ENCODE data around the gene TTYH1.

DNA sequence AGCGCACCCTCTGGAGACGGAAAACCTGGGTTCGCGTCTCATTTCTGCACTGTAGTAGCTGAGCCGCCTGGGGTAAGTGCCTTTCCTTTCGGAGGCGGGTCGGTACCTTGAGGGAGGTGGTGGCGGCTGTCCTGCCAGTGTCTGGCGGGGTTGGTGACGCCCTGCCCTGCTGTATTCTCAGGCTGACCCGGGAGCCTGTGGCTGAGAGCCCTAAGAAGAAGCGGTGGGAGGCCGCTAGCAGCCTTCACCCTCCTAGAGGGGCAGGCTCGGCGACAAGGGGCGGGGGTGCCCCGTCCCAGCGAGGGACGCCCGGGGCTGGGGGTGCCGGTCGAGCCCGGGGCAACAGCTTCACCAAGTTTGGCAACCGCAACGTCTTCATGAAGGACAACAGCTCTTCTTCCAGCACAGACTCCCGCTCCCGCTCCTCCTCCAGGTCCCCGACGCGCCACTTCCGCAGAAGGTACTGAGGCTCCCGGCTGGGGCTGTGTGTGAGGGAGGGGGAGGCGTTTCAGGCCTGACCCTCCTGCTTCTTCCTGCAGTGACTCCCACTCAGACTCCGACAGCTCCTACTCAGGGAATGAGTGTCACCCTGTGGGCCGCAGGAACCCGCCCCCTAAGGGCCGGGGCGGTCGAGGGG is 40.6 kb downstream of the TTYH1 start:
- TF ChIP-seq, protein P1, sequence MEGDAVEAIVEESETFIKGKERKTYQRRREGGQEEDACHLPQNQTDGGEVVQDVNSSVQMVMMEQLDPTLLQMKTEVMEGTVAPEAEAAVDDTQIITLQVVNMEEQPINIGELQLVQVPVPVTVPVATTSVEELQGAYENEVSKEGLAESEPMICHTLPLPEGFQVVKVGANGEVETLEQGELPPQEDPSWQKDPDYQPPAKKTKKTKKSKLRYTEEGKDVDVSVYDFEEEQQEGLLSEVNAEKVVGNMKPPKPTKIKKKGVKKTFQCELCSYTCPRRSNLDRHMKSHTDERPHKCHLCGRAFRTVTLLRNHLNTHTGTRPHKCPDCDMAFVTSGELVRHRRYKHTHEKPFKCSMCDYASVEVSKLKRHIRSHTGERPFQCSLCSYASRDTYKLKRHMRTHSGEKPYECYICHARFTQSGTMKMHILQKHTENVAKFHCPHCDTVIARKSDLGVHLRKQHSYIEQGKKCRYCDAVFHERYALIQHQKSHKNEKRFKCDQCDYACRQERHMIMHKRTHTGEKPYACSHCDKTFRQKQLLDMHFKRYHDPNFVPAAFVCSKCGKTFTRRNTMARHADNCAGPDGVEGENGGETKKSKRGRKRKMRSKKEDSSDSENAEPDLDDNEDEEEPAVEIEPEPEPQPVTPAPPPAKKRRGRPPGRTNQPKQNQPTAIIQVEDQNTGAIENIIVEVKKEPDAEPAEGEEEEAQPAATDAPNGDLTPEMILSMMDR (IDR thresholded peaks at IDR 0.05; ENCODE audit: insufficient read depth, low read length) = no peak
- TF ChIP-seq, protein P2, sequence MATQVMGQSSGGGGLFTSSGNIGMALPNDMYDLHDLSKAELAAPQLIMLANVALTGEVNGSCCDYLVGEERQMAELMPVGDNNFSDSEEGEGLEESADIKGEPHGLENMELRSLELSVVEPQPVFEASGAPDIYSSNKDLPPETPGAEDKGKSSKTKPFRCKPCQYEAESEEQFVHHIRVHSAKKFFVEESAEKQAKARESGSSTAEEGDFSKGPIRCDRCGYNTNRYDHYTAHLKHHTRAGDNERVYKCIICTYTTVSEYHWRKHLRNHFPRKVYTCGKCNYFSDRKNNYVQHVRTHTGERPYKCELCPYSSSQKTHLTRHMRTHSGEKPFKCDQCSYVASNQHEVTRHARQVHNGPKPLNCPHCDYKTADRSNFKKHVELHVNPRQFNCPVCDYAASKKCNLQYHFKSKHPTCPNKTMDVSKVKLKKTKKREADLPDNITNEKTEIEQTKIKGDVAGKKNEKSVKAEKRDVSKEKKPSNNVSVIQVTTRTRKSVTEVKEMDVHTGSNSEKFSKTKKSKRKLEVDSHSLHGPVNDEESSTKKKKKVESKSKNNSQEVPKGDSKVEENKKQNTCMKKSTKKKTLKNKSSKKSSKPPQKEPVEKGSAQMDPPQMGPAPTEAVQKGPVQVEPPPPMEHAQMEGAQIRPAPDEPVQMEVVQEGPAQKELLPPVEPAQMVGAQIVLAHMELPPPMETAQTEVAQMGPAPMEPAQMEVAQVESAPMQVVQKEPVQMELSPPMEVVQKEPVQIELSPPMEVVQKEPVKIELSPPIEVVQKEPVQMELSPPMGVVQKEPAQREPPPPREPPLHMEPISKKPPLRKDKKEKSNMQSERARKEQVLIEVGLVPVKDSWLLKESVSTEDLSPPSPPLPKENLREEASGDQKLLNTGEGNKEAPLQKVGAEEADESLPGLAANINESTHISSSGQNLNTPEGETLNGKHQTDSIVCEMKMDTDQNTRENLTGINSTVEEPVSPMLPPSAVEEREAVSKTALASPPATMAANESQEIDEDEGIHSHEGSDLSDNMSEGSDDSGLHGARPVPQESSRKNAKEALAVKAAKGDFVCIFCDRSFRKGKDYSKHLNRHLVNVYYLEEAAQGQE (IDR thresholded peaks at IDR 0.05; ENCODE audit: insufficient replicate concordance, low read depth) = no peak
- no peak for TF ChIP-seq POLR2AphosphoS5 (IDR thresholded peaks at IDR 0.05; ENCODE audit: low read depth)
